ENCODE data around the gene BCOR.
A peak's percentile ranks its signal among the peaks of the same experiment; 100 is the strongest.

Gene BCOR

GRCh38 chrX:40097504-40098263, at the start of gene BCOR:
TSS of gene BCOR (minus strand) at chrX:40097958. CDS start at chrX:40077929, 20,029 bp downstream.
- DNase-seq: no peak

GRCh38 chrX:40147126-40147952, 49.6 kb upstream of the BCOR start:
- DNase-seq: no peak

- DNase-seq: peak; percentile 8
These were observed 48.7 kb upstream of the BCOR start for GRCh38 chrX:40146262-40147125.

- no peak for DNase-seq
These were observed 48.1 kb upstream of the BCOR start for GRCh38 chrX:40145923-40146261.

GRCh38 chrX:40145001-40145922, 47.5 kb upstream of the BCOR start:
- no peak for DNase-seq

GRCh38 chrX:40144576-40144975, 46.8 kb upstream of the BCOR start:
- DNase-seq: no peak

GRCh38 chrX:40143987-40144386, 46.2 kb upstream of the BCOR start:
- DNase-seq: no peak

- no peak for DNase-seq
These were observed 45.2 kb upstream of the BCOR start for GRCh38 chrX:40143001-40143400.

- DNase-seq: no peak
These were observed 44.7 kb upstream of the BCOR start for GRCh38 chrX:40142417-40142816.

- no peak for DNase-seq
These were observed 43.1 kb upstream of the BCOR start for GRCh38 chrX:40140706-40141499.

GRCh38 chrX:40132751-40133150, 35.0 kb upstream of the BCOR start:
- no peak for DNase-seq

- DNase-seq: no peak
These were observed 34.0 kb upstream of the BCOR start for GRCh38 chrX:40131654-40132337.

- no peak for DNase-seq
These were observed 32.4 kb upstream of the BCOR start for GRCh38 chrX:40130207-40130606.

- no peak for DNase-seq
These were observed 29.3 kb upstream of the BCOR start for GRCh38 chrX:40127052-40127451.

- no peak for DNase-seq
These were observed 24.7 kb upstream of the BCOR start for GRCh38 chrX:40122487-40122886.

GRCh38 chrX:40121618-40122017, 23.9 kb upstream of the BCOR start:
- no peak for DNase-seq

GRCh38 chrX:40120838-40121580, 23.3 kb upstream of the BCOR start:
- DNase-seq: no peak

GRCh38 chrX:40117715-40118285, 20.0 kb upstream of the BCOR start:
- no peak for DNase-seq

- no peak for DNase-seq
These were observed 19.2 kb upstream of the BCOR start for GRCh38 chrX:40116925-40117324.

GRCh38 chrX:40112996-40113395, 15.2 kb upstream of the BCOR start:
- DNase-seq: no peak

All from KG1 (cell line).